IMR-90 (cell line): ENCODE results near the gene LIPE. TPM values are rescaled to one million over a fixed set of nuclear protein-coding genes. Genes with fewer than 3 reads are reported as not detected.

ENCODE experiments used
- ATAC-seq: fragments of 200-7000 bp; cut with Tn5 transposase; 2 replicates; pipeline ENCODE4 v1.9.1; 2020; ENCODE audit warnings: low read depth, mild to moderate bottlenecking, moderate library complexity
- BruUV-seq: library from RNA; stranded (reverse); fragments of 400-500 nt; replicated peaks from 2 replicates; lab custom pipeline; 2021; lab: Mats Ljungman, UMichigan
- CTCF ChIA-PET: fragments of 300-600 bp; formaldehyde crosslinking; extraction: SDS; loops from one replicate; lab custom pipeline; 2021; ENCODE audit warnings: antibody characterized with exemption; lab: Yijun Ruan, JAX
- POLR2A ChIA-PET: fragments of 300-600 bp; sonication (Branson Sonifier 250); formaldehyde crosslinking; loops from one replicate; lab custom pipeline; 2022; ENCODE audit warnings: antibody characterized with exemption; ENCODE audit not compliant: unreplicated experiment; lab: Charles Lee
- DNase-seq: peaks from one replicate; pipeline ENCODE4 v3.0.0; 2013
- H2AFZ ChIP-seq: replicated peaks from 2 replicates; pipeline ENCODE3; 2013; ENCODE audit warnings: low read length, mild to moderate bottlenecking; ENCODE audit not compliant: poor library complexity
- H2AK5ac ChIP-seq: 2 replicates; pipeline ENCODE4 v1.6.1; 2013; ENCODE audit warnings: low read depth, low read length, inconsistent platforms
- H2AK9ac ChIP-seq: replicated peaks from 2 replicates; pipeline ENCODE3; 2013; ENCODE audit warnings: mild to moderate bottlenecking, low read depth, low read length, moderate library complexity; ENCODE audit not compliant: poor library complexity
- H2BK120ac ChIP-seq: 2 replicates; pipeline ENCODE4 v1.6.1; 2013; ENCODE audit warnings: low read depth, low read length, inconsistent platforms
- H2BK15ac ChIP-seq: 3 replicates; pipeline ENCODE4 v1.6.1; 2013; ENCODE audit warnings: low read depth, low read length, inconsistent platforms
- H2BK20ac ChIP-seq: 2 replicates; pipeline ENCODE4 v1.6.1; 2013; ENCODE audit warnings: low read depth, mild to moderate bottlenecking, inconsistent platforms, low read length, moderate library complexity
- H2BK5ac ChIP-seq: 2 replicates; pipeline ENCODE4 v1.6.1; 2013; ENCODE audit warnings: mild to moderate bottlenecking, low read depth, low read length, inconsistent platforms; ENCODE audit not compliant: poor library complexity, severe bottlenecking
- H3K14ac ChIP-seq: replicated peaks from 2 replicates; pipeline ENCODE4 v1.6.1; 2013; ENCODE audit warnings: low read depth, low read length, inconsistent platforms
- H3K18ac ChIP-seq: 2 replicates; pipeline ENCODE4 v1.6.1; 2013; ENCODE audit warnings: low read depth, low read length, control low read depth
- H3K23ac ChIP-seq: 2 replicates; pipeline ENCODE4 v1.6.1; 2013; ENCODE audit warnings: low read depth, low read length, inconsistent platforms
- H3K27ac ChIP-seq: 2 replicates; pipeline ENCODE4 v1.5.1; 2013; ENCODE audit warnings: mild to moderate bottlenecking, control low read depth, low read length; ENCODE audit not compliant: insufficient read depth
- H3K27me3 ChIP-seq: 2 replicates; pipeline ENCODE4 v1.6.1; 2013; ENCODE audit warnings: low read length; ENCODE audit not compliant: control insufficient read depth, insufficient read depth
- H3K36me3 ChIP-seq: 2 replicates; pipeline ENCODE4 v1.6.1; 2013; ENCODE audit warnings: low read length, mixed read lengths; ENCODE audit not compliant: control insufficient read depth, insufficient read depth
- H3K4ac ChIP-seq: 2 replicates; pipeline ENCODE4 v1.6.1; 2013; ENCODE audit warnings: low read depth, low read length, inconsistent platforms
- H3K4me1 ChIP-seq: 2 replicates; pipeline ENCODE4 v1.6.1; 2013; ENCODE audit warnings: low read length, mixed read lengths; ENCODE audit not compliant: control insufficient read depth, insufficient read depth
- H3K4me2 ChIP-seq: 2 replicates; pipeline ENCODE4 v1.6.1; 2013; ENCODE audit warnings: low read depth, mild to moderate bottlenecking, control low read depth, low read length, moderate library complexity
- H3K4me3 ChIP-seq: 2 replicates; pipeline ENCODE4 v1.5.1; 2013; ENCODE audit warnings: low read depth, mild to moderate bottlenecking, control low read depth, low read length, moderate library complexity; ENCODE audit not compliant: insufficient read depth
- H3K56ac ChIP-seq: 2 replicates; pipeline ENCODE4 v1.6.1; 2013; ENCODE audit warnings: low read length, inconsistent platforms; ENCODE audit not compliant: insufficient read depth; ENCODE audit errors: extremely low read depth
- H3K79me1 ChIP-seq, 2 experiments: 2 replicates each; pipeline ENCODE4 v1.6.1; 2013; ENCODE audit warnings: low read length in 2 of 2, inconsistent platforms in 1 of 2, low read depth in 1 of 2
- H3K9ac ChIP-seq: 2 replicates; pipeline ENCODE4 v1.6.1; 2013; ENCODE audit warnings: low read depth, low read length, control low read depth
- H3K9me1 ChIP-seq: 2 replicates; pipeline ENCODE4 v1.6.1; 2013; ENCODE audit warnings: low read length, inconsistent platforms; ENCODE audit not compliant: insufficient read depth
- H3K9me3 ChIP-seq: 2 replicates; pipeline ENCODE4 v1.6.1; 2013; ENCODE audit warnings: low read length; ENCODE audit not compliant: control insufficient read depth, insufficient read depth
- H4K20me1 ChIP-seq: 2 replicates; pipeline ENCODE4 v1.6.1; 2013; ENCODE audit warnings: low read length, inconsistent platforms; ENCODE audit not compliant: insufficient read depth
- H4K5ac ChIP-seq: 2 replicates; pipeline ENCODE4 v1.6.1; 2013; ENCODE audit warnings: mild to moderate bottlenecking, low read depth, low read length, control low read depth
- H4K8ac ChIP-seq, 2 experiments: 2 replicates each; pipeline ENCODE4 v1.6.1; 2013; ENCODE audit warnings: low read depth in 2 of 2, low read length in 2 of 2, control low read depth in 1 of 2, inconsistent platforms in 1 of 2
- H4K91ac ChIP-seq: 2 replicates; pipeline ENCODE4 v1.6.1; 2013; ENCODE audit warnings: low read depth, low read length, inconsistent platforms; ENCODE audit not compliant: insufficient read depth
- BHLHE40 ChIP-seq: fragments of 150-350 bp; IDR thresholded peaks from 2 replicates; pipeline ENCODE4 v1.6.1; 2016; ENCODE audit warnings: mild to moderate bottlenecking, low read depth, low read length
- CEBPB ChIP-seq: IDR thresholded peaks from 2 replicates; pipeline ENCODE4 v1.6.1; 2012; ENCODE audit warnings: low read depth, low read length, improper control_type of control experiment
- ELK1 ChIP-seq: fragments of 150-350 bp; IDR thresholded peaks from 2 replicates; pipeline ENCODE4 v1.6.1; 2016; ENCODE audit warnings: low read depth, mild to moderate bottlenecking, low read length, moderate library complexity, borderline replicate concordance
- FOS ChIP-seq: fragments of 150-350 bp; IDR thresholded peaks from 2 replicates; pipeline ENCODE4 v1.6.1; 2016; ENCODE audit warnings: low read depth, low read length
- MAFK ChIP-seq: IDR thresholded peaks from 2 replicates; pipeline ENCODE4 v1.6.1; 2012; ENCODE audit warnings: low read depth, low read length, improper control_type of control experiment
- MAZ ChIP-seq: IDR thresholded peaks from 2 replicates; pipeline ENCODE4 v1.6.1; 2012; ENCODE audit warnings: low read depth, mild to moderate bottlenecking, low read length, improper control_type of control experiment, moderate library complexity, borderline replicate concordance
- MXI1 ChIP-seq: IDR thresholded peaks from 2 replicates; pipeline ENCODE4 v1.6.1; 2012; ENCODE audit warnings: low read depth, mild to moderate bottlenecking, low read length, moderate library complexity, borderline replicate concordance
- NFE2L2 ChIP-seq: fragments of 150-350 bp; IDR thresholded peaks from 2 replicates; pipeline ENCODE4 v1.6.1; 2016; ENCODE audit warnings: low read depth, mild to moderate bottlenecking, low read length
- POLR2A ChIP-seq: IDR thresholded peaks from 2 replicates; pipeline ENCODE4 v1.6.1; 2012; ENCODE audit warnings: mild to moderate bottlenecking, low read depth, low read length
- RAD21 ChIP-seq: IDR thresholded peaks from 2 replicates; pipeline ENCODE4 v1.6.1; 2012; ENCODE audit warnings: low read length, improper control_type of control experiment
- RCOR1 ChIP-seq: IDR thresholded peaks from 2 replicates; pipeline ENCODE4 v1.6.1; 2012; ENCODE audit warnings: mild to moderate bottlenecking, low read length, improper control_type of control experiment; ENCODE audit not compliant: insufficient replicate concordance
- RFX5 ChIP-seq: IDR thresholded peaks from 2 replicates; pipeline ENCODE4 v1.8.0; 2012; ENCODE audit warnings: low read depth, mild to moderate bottlenecking, low read length, moderate library complexity
- USF2 ChIP-seq: fragments of 150-350 bp; IDR thresholded peaks from 2 replicates; pipeline ENCODE4 v1.6.1; 2017; ENCODE audit warnings: mild to moderate bottlenecking, antibody characterized with exemption, low read length, low read depth
- WGBS, 2 experiments: methylation state at CpG; one replicate each; pipeline versions ENCODE4 v1.1.5 to v1.1.7; 2013; ENCODE audit warnings: missing lambda C conversion rate in 2 of 2; ENCODE audit not compliant: insufficient read length in 1 of 2; ENCODE audit errors: extremely low coverage in 2 of 2; 5-methylcytosine and 5-hydroxymethylcytosine counted together
- dilution Hi-C: fragments of 300-500 bp; cut with HindIII; formaldehyde crosslinking; loops from one replicate; pipeline ENCODE4 v1.14.3; 2018; ENCODE audit warnings: low sequenced_read_pairs; ENCODE audit not compliant: unreplicated experiment
- in situ Hi-C: fragments of 300-500 bp; cut with MboI; formaldehyde crosslinking; loops from 3 replicates; pipeline ENCODE4 v1.14.3; 2019; ENCODE audit warnings: low sequenced_read_pairs, inconsistent platforms, mixed read lengths
- intact Hi-C: fragments of 100-400 bp; cut with micrococcal nuclease; formaldehyde crosslinking; loops from 2 replicates; pipeline ENCODE4 v1.10.0; 2022
- polyA plus RNA-seq, 3 experiments: library from polyadenylated mRNA; depleted of rRNA; stranded (reverse); fragments of >200 nt; gene quantifications; 2 replicates each; pipeline ENCODE4 v1.2.3, GENCODE V29; 2012; ENCODE audit warnings: low replicate concordance in 1 of 3
- total RNA-seq: library from RNA; depleted of rRNA; stranded (reverse); fragments of >200 nt; gene quantifications from 2 replicates; pipeline ENCODE4 v1.2.3, GENCODE V29; 2012

The LIPE gene
- total and polyA plus RNA-seq, 2 of the 4 experiments (the other 2 are of a cell fraction), result 1.1 to 5.4 TPM

- Histone ChIP-seq H4K91ac (no peak overlapping the region), H4K8ac (no peak overlapping the region), H3K14ac (no peak overlapping the region), H2BK5ac (no peak overlapping the region), H2AFZ (no peak overlapping the region), H3K56ac (no peak overlapping the region), H3K9me1 (peaks cover 4% of the 10 kb centered on the region; the same call in 1 of the 2 replicates), H3K4me1 (peaks cover 6% of the 10 kb centered on the region; the same call in 1 of the 2 replicates), H3K36me3 (no peaks in the 10 kb centered on the region), H3K9me3 (no peaks in the 10 kb centered on the region), H2BK120ac (no peak overlapping the region), H4K20me1 (no peaks in the 10 kb centered on the region), H2AK5ac (0 out of 2 replicates have a peak overlapping the region, but pooled peaks have one; percentile 16), H2BK15ac (no peak overlapping the region), H3K79me1 (no peaks in the 10 kb centered on the region), H2BK20ac (no peak overlapping the region), H3K27ac (no peak overlapping the region), H3K4me2 (no peak overlapping the region), H4K5ac (no peak overlapping the region), H3K9ac (no peak overlapping the region), H3K27me3 (peaks cover 15% of the 10 kb centered on the region), H3K18ac (no peak overlapping the region), H3K4ac (no peak overlapping the region), H3K4me3 (no peak overlapping the region), H2AK9ac (no peak overlapping the region), H3K23ac (no peak overlapping the region)
- BruUV-seq, result no TSS peak
- ChIA-PET CTCF (no interaction called here), POLR2A (no interaction called here)
- dilution Hi-C loops, result no loop called here
- intact Hi-C loops, result no loop called here
- DNase-seq, result peak; percentile 62
- WGBS, 2 experiments, result no CpG with 5 or more reads among the region's 3 CpGs
- TF ChIP-seq NFE2L2 (no peak), ELK1 (no peak), MAFK (no peak), RAD21 (no peak), POLR2A (no peak), MXI1 (no peak), RCOR1 (no peak), MAZ (no peak), CEBPB (no peak), USF2 (no peak), BHLHE40 (no peak), FOS (no peak), RFX5 (no peak)
- in situ Hi-C loops, result no loop called here
- peak; percentile 93 for ATAC-seq
Measured at GRCh38 chr19:42468273-42468796, 41.1 kb upstream of the LIPE start.
